Common myeloid progenitor, CD34-positive (primary cell): ENCODE measurements around the gene ARF1.
"Not testable (repeated sequence)": the region's sequence is repeated elsewhere in the genome, so short reads cannot be mapped to it uniquely, and the experiment has no call there.

Experiments
- CTCF ChIA-PET: fragments of 350-600 bp; sonication (Branson Sonifier 250); formaldehyde crosslinking; loops from one replicate; lab custom pipeline; 2021; ENCODE audit warnings: antibody characterized with exemption; lab: Charles Lee
- POLR2A ChIA-PET: fragments of 350-600 bp; sonication (Branson Sonifier 250); formaldehyde crosslinking; loops from one replicate; lab custom pipeline; 2021; ENCODE audit warnings: antibody characterized with exemption; lab: Charles Lee
- DNase-seq, 3 donors: peaks; one replicate each; pipeline versions ENCODE4 v3.0.0 to v3.0.0-alpha.2; 2013
- H3K27ac ChIP-seq, 2 experiments: 1 replicate in 1 of 2; 2 replicates in 1 of 2; pipeline ENCODE4 v1.7.0; 2013; ENCODE audit warnings: inconsistent platforms in 2 of 2, low read length in 2 of 2, mild to moderate bottlenecking in 2 of 2, low read depth in 1 of 2, moderate library complexity in 1 of 2; ENCODE audit not compliant: severe bottlenecking in 2 of 2, insufficient read depth in 1 of 2, poor library complexity in 1 of 2
- H3K27me3 ChIP-seq, 5 experiments: replicated peaks in 2 of 5; 1 replicate in 3 of 5; 2 replicates in 2 of 5; pipeline versions ENCODE4 v1.6.1 to v1.7.0; 2013; ENCODE audit warnings: low read length in 4 of 5, mild to moderate bottlenecking in 2 of 5, moderate library complexity in 2 of 5, inconsistent platforms in 1 of 5; ENCODE audit not compliant: insufficient read depth in 5 of 5, control insufficient read depth in 4 of 5
- H3K36me3 ChIP-seq, 4 experiments: 1 replicate in 2 of 4; 2 replicates in 2 of 4; pipeline versions ENCODE4 v1.6.1 to v1.7.0; 2013; ENCODE audit warnings: low read length in 3 of 4, control low read depth in 1 of 4, mild to moderate bottlenecking in 1 of 4; ENCODE audit not compliant: control insufficient read depth in 4 of 4, insufficient read depth in 4 of 4
- H3K4me1 ChIP-seq, 4 experiments: 1 replicate in 3 of 4; 2 replicates in 1 of 4; pipeline versions ENCODE4 v1.6.1 to v1.7.1; 2013; ENCODE audit warnings: low read length in 3 of 4, mild to moderate bottlenecking in 3 of 4, control low read depth in 1 of 4, inconsistent platforms in 1 of 4, moderate library complexity in 1 of 4; ENCODE audit not compliant: control insufficient read depth in 4 of 4, insufficient read depth in 4 of 4; ENCODE audit errors: control extremely low read depth in 1 of 4
- H3K4me3 ChIP-seq, 7 experiments: 1 replicate in 4 of 7; 2 replicates in 3 of 7; pipeline versions ENCODE4 v1.5.1 to v1.7.0; 2013; ENCODE audit warnings: mild to moderate bottlenecking in 7 of 7, low read length in 6 of 7, moderate library complexity in 6 of 7, inconsistent platforms in 2 of 7, low read depth in 2 of 7, control low read depth in 1 of 7; ENCODE audit not compliant: insufficient read depth in 4 of 7, control insufficient read depth in 1 of 7; ENCODE audit errors: extremely low read depth in 1 of 7
- H3K9me3 ChIP-seq, 5 experiments: 1 replicate in 4 of 5; 2 replicates in 1 of 5; pipeline versions ENCODE4 v1.6.1 to v1.7.1; 2013; ENCODE audit warnings: low read length in 4 of 5, mild to moderate bottlenecking in 2 of 5, inconsistent platforms in 1 of 5, low read depth in 1 of 5, moderate library complexity in 1 of 5; ENCODE audit not compliant: control insufficient read depth in 4 of 5, insufficient read depth in 2 of 5; ENCODE audit errors: control extremely low read depth in 1 of 5
- WGBS: methylation state at CpG from one replicate; pipeline ENCODE4 v1.1.5; 2013; ENCODE audit not compliant: insufficient coverage; 5-methylcytosine and 5-hydroxymethylcytosine counted together

ARF1 gene

DNA sequence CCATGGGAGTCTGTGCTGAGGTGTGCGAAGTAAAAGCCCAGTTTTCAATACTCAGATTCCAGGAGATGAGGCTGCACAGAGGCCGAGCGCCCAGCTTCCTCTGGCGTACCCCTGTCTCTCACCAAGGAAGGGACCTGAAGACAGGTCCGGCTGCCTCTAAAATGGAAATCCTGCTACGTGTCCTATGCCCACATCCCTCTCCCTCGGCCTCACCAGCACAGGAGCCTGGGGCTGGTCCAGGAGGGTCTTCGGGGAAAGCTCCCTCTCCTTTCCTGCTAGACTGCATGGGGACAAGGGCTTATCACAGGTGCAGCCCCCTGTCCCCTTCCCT, 26.2 kb downstream of the ARF1 start:
- Histone ChIP-seq H3K4me1 (peaks cover 12 to 35% (median 23%) of the 10 kb centered on the region in 4 experiments), H3K27me3 (no peaks in the 10 kb centered on the region), H3K4me3 (peak overlapping the region; percentile 87 to 99 (median 95)), H3K27ac (peak overlapping the region; percentile 58 to 89), H3K36me3 (peaks cover 0 to 31% (median 21%) of the 10 kb centered on the region in 4 experiments), H3K9me3 (no peaks in the 10 kb centered on the region)
- ChIA-PET CTCF (interaction anchor here (1.1 to 1.3 kb wide), 2 partner anchors 59 to 109 kb away, joined by 3 to 5 read pairs; no protein-coding TSS in a partner anchor), POLR2A (no interaction called here)
- no peak for DNase-seq
- WGBS = 3% methylated on average over 6 of the region's 8 CpGs

GRCh38 chr1:228109073-228109961, 26.8 kb downstream of the ARF1 start, which contains the start of gene MRPL55:
MRPL55 (minus strand) TSS chr1:228109299; CDS start chr1:228108260, 1,039 bp downstream.
- H3K9me3 ChIP-seq = no peaks in the 10 kb centered on the region
- ChIA-PET CTCF (interaction anchor here (0.8 to 2.0 kb wide), 4 partner anchors 19 to 59 kb away, joined by 3 to 5 read pairs (median 5); no protein-coding TSS in a partner anchor), POLR2A (interaction anchor here (0.6 to 1.4 kb wide), 2 partner anchors 10 to 216 kb away, joined by 3 read pairs; no protein-coding TSS in a partner anchor)
- DNase-seq = peak; percentile 96 to 97 (median 97)
- no peaks in the 10 kb centered on the region for H3K27me3 ChIP-seq
- H3K27ac ChIP-seq = peak within 1 kb of the TSS; percentile 58 to 89
- peaks cover 7 to 29% (median 17%) of the 10 kb centered on the region in 4 experiments for H3K4me1 ChIP-seq
- peak within 1 kb of the TSS; percentile 87 to 99 (median 95) for H3K4me3 ChIP-seq
- peaks cover 0 to 31% (median 21%) of the 10 kb centered on the region in 4 experiments for H3K36me3 ChIP-seq
- 0% methylated on average over 55 of the region's 66 CpGs for WGBS

GRCh38 chr1:228109962-228110488, 27.5 kb downstream of the ARF1 start:
- POLR2A ChIA-PET = interaction anchor here (0.6 to 1.4 kb wide), 2 partner anchors 10 to 215 kb away, joined by 3 read pairs; no protein-coding TSS in a partner anchor
- H3K27ac ChIP-seq = peak overlapping the region; percentile 54 to 89
- WGBS = 32% methylated on average over 11 of the region's 15 CpGs
- H3K27me3 ChIP-seq = no peaks in the 10 kb centered on the region
- peaks cover 7 to 24% (median 15%) of the 10 kb centered on the region in 4 experiments for H3K4me1 ChIP-seq
- DNase-seq = peak in 2 of 3 donors; percentile 58 to 71
- peak overlapping the region; percentile 87 to 99 (median 95) for H3K4me3 ChIP-seq
- H3K9me3 ChIP-seq = no peaks in the 10 kb centered on the region
- peaks cover 0 to 27% (median 21%) of the 10 kb centered on the region in 4 experiments for H3K36me3 ChIP-seq
- CTCF ChIA-PET = interaction anchor here (0.8 to 2.0 kb wide), 5 partner anchors 19 to 110 kb away, joined by 3 to 5 read pairs (median 3); partner anchors contain the start of gene IBA57

GRCh38 chr1:228110556-228110955, 28.0 kb downstream of the ARF1 start:
- whole genome bisulfite sequencing = 94% methylated on average over 6 of the region's 7 CpGs
- H3K27me3 ChIP-seq = no peaks in the 10 kb centered on the region
- H3K4me1 ChIP-seq = peaks cover 7 to 24% (median 15%) of the 10 kb centered on the region in 4 experiments
- no peak for DNase-seq
- peak overlapping the region in 2 of 7 experiments; percentile 95 to 97 for H3K4me3 ChIP-seq
- H3K36me3 ChIP-seq = peaks cover 0 to 22% (median 20%) of the 10 kb centered on the region in 4 experiments
- CTCF ChIA-PET = interaction anchor here (0.9 to 2.0 kb wide), 7 partner anchors 13 to 111 kb away, joined by 3 to 5 read pairs (median 3); partner anchors contain the start of gene IBA57
- H3K9me3 ChIP-seq = no peaks in the 10 kb centered on the region
- no peak overlapping the region for H3K27ac ChIP-seq
- POLR2A ChIA-PET = interaction anchor here (1.4 kb wide), 1 partner anchor 11 kb away, joined by 3 read pairs; no protein-coding TSS in a partner anchor

DNA sequence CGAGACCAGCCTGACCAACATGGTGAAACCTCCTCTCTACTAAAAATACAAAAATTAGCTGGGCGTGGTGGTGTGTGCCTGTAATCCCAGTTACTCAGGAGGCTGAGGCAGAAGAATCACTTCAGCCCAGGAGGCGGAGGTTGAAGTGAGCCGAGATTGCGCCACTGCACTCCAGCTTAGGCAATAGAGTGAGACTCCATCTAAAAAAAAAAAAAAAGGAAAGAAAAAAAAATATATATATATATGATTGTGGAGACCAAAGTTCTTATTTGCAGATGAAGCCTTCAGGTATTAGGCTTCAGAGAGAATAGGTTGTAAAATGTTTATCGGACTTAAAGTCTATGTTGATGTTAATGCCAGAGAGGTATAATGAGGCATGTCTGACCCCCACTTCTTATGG, 28.8 kb downstream of the ARF1 start:
- DNase-seq, H3K9me3 ChIP-seq, H3K27me3 ChIP-seq, H3K27ac ChIP-seq, POLR2A ChIA-PET, H3K4me3 ChIP-seq: not testable (repeated sequence)
- Histone ChIP-seq H3K4me1 (peaks cover 7 to 24% (median 15%) of the 10 kb centered on the region in 4 experiments), H3K36me3 (peaks cover 0 to 15% (median 12%) of the 10 kb centered on the region in 4 experiments)
- WGBS = 100% methylated on average over 1 of the region's 6 CpGs
- CTCF ChIA-PET = interaction anchor here (0.9 to 1.3 kb wide), 5 partner anchors 12 to 106 kb away, joined by 3 to 5 read pairs (median 3); no protein-coding TSS in a partner anchor

GRCh38 chr1:228112167-228112566, 29.7 kb downstream of the ARF1 start:
- 98% methylated on average over 4 of the region's 7 CpGs for WGBS
- no peak overlapping the region for H3K4me3 ChIP-seq
- no peaks in the 10 kb centered on the region for H3K9me3 ChIP-seq
- ChIA-PET POLR2A (interaction anchor here (0.6 kb wide), 1 partner anchor 21 kb away, joined by 3 read pairs; no protein-coding TSS in a partner anchor), CTCF (interaction anchor here (1.3 to 1.6 kb wide), 2 partner anchors 23 to 113 kb away, joined by 3 to 7 read pairs; no protein-coding TSS in a partner anchor)
- H3K4me1 ChIP-seq = peaks cover 7 to 24% (median 15%) of the 10 kb centered on the region in 4 experiments
- no peak overlapping the region for H3K27ac ChIP-seq
- no peaks in the 10 kb centered on the region for H3K27me3 ChIP-seq
- no peak for DNase-seq
- peaks cover 0 to 9% (median 5%) of the 10 kb centered on the region in 4 experiments for H3K36me3 ChIP-seq
